NT2/D1 (cell line): ENCODE measurements around the gene PSTPIP2.

Experiments used
- SUZ12 ChIP-seq: IDR thresholded peaks from 2 replicates; pipeline ENCODE4 v1.6.1; 2011; ENCODE audit not compliant: insufficient read length, insufficient read depth; ENCODE audit errors: extremely low read depth
- YY1 ChIP-seq: IDR thresholded peaks from 2 replicates; pipeline ENCODE4 v1.6.1; 2011; ENCODE audit not compliant: insufficient read length, insufficient read depth

GRCh38 chr18:45984546-45985235 is 87.4 kb downstream of the PSTPIP2 start:
- TF ChIP-seq YY1 (no peak), SUZ12 (no peak)
